GM19328 (cell line): Measurements from ENCODE around the gene ATP5F1B.
"Not testable (repeated sequence)": the region's sequence is repeated elsewhere in the genome, so short reads cannot be mapped to it uniquely, and the experiment has no call there.

Source experiments
- ATAC-seq: cut with Tn5 transposase; IDR thresholded peaks from one replicate; pipeline ENCODE4 v1.9.1; 2021; ENCODE audit warnings: mild to moderate bottlenecking, moderate library complexity; ENCODE audit not compliant: unreplicated experiment

The ATP5F1B gene

GRCh38 chr12:56653781-56654180, 8.0 kb upstream of the ATP5F1B start:
- ATAC-seq, result not testable (repeated sequence)

GRCh38 chr12:56648023-56648422, 2.2 kb upstream of the ATP5F1B start:
- not testable (repeated sequence) for ATAC-seq

DNA sequence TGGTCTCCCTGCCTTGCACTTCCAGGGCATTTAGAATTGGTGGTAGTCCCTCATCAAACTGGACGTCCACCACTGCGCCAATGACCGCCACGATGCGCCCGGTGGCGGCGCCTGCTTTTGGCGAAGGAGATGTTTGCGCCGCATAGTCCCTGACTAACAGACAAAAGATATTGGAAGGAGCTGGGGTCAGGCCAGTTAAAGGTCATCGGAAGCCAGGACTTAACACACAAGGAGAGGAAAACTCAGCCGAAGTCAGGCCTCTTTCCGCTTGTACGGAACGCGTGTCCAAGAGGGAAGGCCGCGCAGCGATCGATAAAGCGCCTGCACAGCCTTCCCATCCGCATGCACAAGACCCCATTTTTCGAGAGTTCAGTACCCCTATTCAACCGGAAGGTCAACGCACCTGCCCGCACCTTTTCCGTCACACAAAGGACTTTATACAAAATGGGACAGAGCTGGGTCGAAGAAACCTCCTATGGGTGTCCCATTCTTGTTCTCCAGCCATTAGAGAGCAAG, 525 bp downstream of the ATP5F1B start:
- no peak for ATAC-seq

GRCh38 chr12:56644654-56645053, 1.1 kb downstream of the ATP5F1B start:
- ATAC-seq, result no peak

DNA sequence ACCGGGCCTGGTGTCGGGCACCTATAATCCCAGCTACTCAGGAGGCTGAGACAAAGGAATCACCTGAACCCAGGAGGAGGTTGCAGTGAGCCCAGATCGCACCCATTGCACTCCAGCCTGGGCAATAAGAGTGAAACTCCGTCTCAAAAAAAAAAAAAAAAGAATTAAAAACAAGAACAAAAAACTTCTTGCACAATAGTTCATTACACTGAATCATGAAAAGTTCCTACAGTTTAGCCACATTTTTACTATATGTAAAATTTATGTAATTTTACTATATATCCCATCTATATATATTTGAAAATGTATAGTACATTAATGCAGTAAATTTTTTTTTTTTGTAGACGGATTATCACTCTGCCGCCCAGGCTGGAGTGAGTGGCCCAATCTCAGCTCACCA, 4.6 kb downstream of the ATP5F1B start:
- no peak for ATAC-seq

DNA sequence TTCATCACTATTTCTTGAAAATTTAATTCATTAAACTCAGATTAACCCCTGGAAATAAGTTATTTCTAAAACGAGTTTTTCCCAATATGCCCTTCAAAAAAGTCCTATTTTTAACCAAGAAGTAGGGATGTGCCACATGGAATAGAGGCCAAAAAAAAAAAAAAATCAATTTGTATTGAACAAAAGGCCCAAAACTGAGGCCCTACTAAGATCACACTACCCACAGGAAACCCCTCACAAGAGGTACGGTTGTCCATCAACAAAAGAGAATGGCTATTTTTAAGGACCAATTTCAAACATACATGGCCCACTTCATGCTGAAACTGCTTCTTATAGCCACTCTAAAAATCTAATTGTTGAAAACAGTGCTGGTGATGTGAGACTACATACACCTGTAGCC, 8.2 kb downstream of the ATP5F1B start:
- ATAC-seq, result no peak

- ATAC-seq, result peak; percentile 40
These were observed 8.9 kb downstream of the ATP5F1B start for GRCh38 chr12:56636675-56637540.

- peak; percentile 50 for ATAC-seq
These were observed 9.7 kb downstream of the ATP5F1B start for GRCh38 chr12:56635806-56636674.

DNA sequence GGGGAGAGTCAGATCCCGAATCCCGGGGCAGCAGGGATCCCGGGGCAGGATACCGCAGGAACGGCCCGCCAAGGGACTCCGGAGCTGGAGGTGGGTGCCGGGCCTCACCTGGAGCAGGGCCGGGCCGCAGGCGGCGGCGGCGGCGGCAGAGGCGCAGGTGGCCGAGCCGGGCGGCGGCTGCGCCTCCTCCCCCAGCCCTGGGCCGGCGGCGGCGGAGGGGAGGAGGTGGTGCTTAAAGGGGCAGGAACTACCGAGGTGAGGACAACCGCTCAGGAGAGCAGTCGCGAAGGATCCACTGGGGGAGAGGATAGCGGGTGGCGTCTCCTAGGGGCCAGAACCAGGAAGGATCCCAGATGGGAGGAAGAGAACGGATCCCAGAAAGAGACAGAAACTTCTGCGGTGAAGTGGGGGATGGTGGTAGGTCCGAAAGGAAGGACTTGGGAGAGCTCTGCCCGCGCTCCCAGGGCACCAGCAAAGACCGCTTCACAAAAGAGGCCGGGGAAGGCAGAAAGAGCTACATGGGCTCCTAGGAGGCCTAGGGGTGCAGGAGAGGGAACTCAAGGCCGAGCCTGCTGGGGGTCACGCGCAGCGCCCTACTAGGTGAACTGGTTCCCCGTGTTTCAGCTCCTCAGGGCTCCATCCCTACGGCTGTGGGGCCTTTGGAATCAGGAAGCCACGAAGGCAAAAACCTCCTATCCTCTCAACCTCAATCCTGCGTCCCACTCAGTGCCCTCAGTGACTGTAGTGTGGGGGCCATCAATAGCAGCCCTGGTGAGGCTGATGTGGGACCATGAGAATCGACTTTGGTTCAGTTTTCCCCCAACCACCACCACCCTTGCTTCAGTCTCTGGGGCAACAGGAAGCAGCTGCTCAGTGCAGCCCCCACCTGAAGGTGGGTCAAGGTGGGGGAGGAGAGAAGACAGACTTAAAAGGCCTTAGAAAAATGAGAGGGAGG, 10.7 kb downstream of the ATP5F1B start:
- ATAC-seq, result no peak

DNA sequence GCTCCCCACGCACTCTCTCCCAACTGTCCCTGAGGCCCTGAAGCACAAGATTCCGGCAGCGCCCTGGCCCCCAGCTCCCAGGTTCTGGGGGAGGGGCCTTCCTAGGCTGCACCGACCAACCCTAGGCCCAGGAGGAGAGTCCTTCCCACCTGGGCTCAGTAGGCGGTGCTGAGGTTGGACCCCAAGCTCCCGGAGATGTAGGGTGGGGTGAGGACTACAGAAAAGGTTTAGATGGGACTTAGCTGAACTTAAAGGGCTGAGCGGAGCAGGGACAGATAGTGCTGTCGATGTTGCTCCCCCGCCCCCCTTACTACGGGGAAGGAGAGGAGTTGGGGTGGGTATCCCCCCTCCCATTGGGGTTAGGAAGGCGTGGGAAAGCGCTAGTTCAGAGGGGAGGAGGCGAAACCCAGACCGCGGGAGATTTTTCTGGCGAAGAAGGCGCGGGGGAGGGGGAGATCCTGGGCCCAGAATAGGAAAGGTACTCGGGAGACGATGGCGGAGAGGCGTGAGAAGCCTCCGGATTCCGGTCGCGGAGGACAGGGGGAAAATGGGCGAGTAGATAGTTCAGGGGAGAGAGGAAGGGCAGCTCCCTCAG, 11.4 kb downstream of the ATP5F1B start:
- ATAC-seq, result no peak

DNA sequence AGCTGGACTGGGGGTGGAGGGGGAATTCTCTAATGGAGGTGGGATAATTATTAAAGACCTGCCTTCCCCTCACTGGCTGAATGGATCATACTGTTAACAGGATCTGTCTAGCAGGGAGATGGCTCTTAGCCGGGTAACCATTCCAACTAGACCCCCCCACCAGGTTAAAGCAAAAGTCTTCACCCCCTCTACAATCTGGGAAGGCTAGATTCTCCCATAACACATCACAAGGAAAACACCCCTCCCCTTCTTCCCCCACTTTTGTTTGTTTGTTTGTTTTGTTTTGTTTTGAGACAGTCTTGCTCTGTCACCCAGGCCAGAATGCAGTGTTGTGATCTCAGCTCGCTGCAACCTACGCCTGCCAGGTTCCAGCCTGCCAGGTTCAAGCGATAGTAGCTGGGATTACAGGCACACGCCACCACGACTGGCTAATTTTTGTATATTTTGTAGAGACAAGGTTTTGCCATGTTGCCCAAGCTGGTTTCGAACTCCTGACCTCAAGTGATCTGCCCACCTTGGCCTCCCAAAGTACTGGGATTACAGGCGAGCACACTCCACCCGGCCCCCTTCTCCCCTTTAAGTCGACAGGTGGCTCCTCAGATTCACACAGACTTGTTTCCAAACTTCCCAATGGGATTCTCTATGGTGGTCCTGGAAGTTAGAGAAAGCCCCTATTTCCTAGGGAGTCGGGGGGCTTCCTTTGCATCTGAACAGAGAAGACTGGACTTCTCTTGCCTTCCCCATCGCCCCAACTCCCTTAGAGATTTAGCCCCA, 12.1 kb downstream of the ATP5F1B start:
- no peak for ATAC-seq

DNA sequence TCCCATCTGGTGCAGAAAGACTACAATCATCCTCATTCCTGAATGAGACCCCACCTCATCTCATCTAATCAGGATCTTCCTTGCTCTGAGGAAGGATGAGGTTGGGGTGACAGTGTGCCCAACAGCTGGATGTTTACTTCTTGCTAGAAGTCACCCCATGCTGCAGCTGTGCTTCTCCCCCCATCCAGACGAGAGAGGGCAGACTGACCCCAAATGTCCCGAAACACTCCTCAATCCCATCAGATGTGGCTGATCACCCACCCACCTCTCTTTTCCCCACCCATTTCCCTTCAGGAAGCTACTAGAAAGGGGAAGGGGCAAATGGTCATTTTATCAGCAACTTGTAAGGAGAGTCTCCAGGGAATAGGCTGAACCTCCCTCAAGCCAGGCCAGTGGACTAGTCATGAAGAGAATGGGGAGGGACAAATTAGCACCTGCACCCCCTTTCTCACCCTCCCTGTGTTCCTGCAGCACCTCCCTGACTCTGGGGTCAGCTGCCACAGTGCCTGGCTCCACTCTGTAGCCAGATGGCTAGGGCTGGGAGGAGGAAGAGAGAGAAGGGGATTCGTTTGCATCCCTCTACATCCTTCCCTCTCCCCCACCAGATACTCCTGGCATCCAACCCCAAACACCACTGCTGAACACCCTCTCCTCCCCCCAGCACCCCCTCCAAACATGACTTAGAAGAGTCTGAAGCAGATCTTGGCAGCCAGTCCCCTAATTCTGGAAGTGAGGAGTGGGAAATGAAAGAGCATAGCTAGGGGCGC, 12.9 kb downstream of the ATP5F1B start:
- no peak for ATAC-seq

GRCh38 chr12:56631790-56632700, 13.7 kb downstream of the ATP5F1B start:
- no peak for ATAC-seq

- ATAC-seq, result peak; percentile 56
These were observed 15.6 kb downstream of the ATP5F1B start, which contains the start of gene BAZ2A for GRCh38 chr12:56630180-56630632. Gene BAZ2A, minus strand, starts transcription at chr12:56630326. Its CDS starts 12,796 bp downstream, at chr12:56617530.

GRCh38 chr12:56629459-56630179, 16.2 kb downstream of the ATP5F1B start:
- no peak for ATAC-seq

GRCh38 chr12:56628671-56629458, 16.9 kb downstream of the ATP5F1B start:
- no peak for ATAC-seq
